HepG2 (cell line): ENCODE measurements around the gene SUDS3. TPM values are rescaled to one million over a fixed set of nuclear protein-coding genes. Genes with fewer than 3 reads are reported as not detected.

Source experiments
- CEBPG ChIP-seq: IDR thresholded peaks from 2 replicates; pipeline ENCODE4 v1.6.1; 2016
- EED ChIP-seq: sonication (generic); formaldehyde crosslinking; IDR thresholded peaks from 2 replicates; pipeline ENCODE4 v1.5.0; 2020; ENCODE audit warnings: mild to moderate bottlenecking, missing genetic modification reagents
- FOXJ3 ChIP-seq: sonication (generic); formaldehyde crosslinking; IDR thresholded peaks from 2 replicates; pipeline ENCODE4 v1.4.0; 2020; ENCODE audit warnings: missing genetic modification reagents, mild to moderate bottlenecking, borderline replicate concordance
- KIAA2018 ChIP-seq: sonication (generic); formaldehyde crosslinking; IDR thresholded peaks from 2 replicates; pipeline ENCODE4 v1.5.0; 2020; ENCODE audit warnings: mild to moderate bottlenecking, missing genetic modification reagents, borderline replicate concordance
- MED1 ChIP-seq: sonication (generic); formaldehyde crosslinking; IDR thresholded peaks from 2 replicates; pipeline ENCODE4 v1.4.0; 2020; ENCODE audit warnings: missing genetic modification reagents
- MED13 ChIP-seq: sonication (generic); formaldehyde crosslinking; IDR thresholded peaks from 2 replicates; pipeline ENCODE4 v1.5.0; 2020; ENCODE audit warnings: missing genetic modification reagents
- MTA3 ChIP-seq: sonication (generic); formaldehyde crosslinking; IDR thresholded peaks from 2 replicates; pipeline ENCODE4 v1.4.0; 2020; ENCODE audit warnings: missing genetic modification reagents
- PRDM10 ChIP-seq: sonication (generic); formaldehyde crosslinking; IDR thresholded peaks from 2 replicates; pipeline ENCODE4 v1.4.0; 2020; ENCODE audit warnings: low read depth, missing genetic modification reagents
- TBX3 ChIP-seq: fragments of 450-650 bp; IDR thresholded peaks from 2 replicates; pipeline ENCODE4 v1.6.1; 2017; ENCODE audit warnings: antibody characterized with exemption, mild to moderate bottlenecking, inconsistent platforms, borderline replicate concordance
- ZBTB7B ChIP-seq: sonication (generic); formaldehyde crosslinking; IDR thresholded peaks from 2 replicates; pipeline ENCODE4 v1.4.0; 2020; ENCODE audit warnings: missing genetic modification reagents
- ZNF101 ChIP-seq: sonication (generic); formaldehyde crosslinking; IDR thresholded peaks from 2 replicates; pipeline ENCODE4 v1.4.0; 2020; ENCODE audit warnings: mild to moderate bottlenecking, low read depth, missing genetic modification reagents, borderline replicate concordance
- polyA plus RNA-seq, 8 experiments: library from polyadenylated mRNA; depleted of rRNA in 3 of 8; stranded (reverse) in 7 of 8; unstranded in 1 of 8; fragments of >200 nt; fragmentation: Illumina TruSeq in 4 of 8; extraction: Trizol in 4 of 8; gene quantifications; 2 replicates each; pipeline versions ENCODE4 v1.2.1 to v1.2.3, GENCODE V29; 2011 to 2016; ENCODE audit warnings: low read depth in 4 of 8, missing spikeins in 1 of 8, mixed read lengths in 1 of 8; ENCODE audit not compliant: insufficient read depth in 1 of 8
- total RNA-seq, 5 experiments: library from RNA; depleted of rRNA; stranded (reverse); fragments of >200 nt; fragmentation: Illumina TruSeq; extraction: Trizol; gene quantifications; 2 replicates each; pipeline ENCODE4 v1.2.3, GENCODE V29; 2016; ENCODE audit warnings: low read depth in 1 of 5
- TF ChIP-seq, protein P1 (sequence below): sonication (generic); formaldehyde crosslinking; IDR thresholded peaks from 2 replicates; pipeline ENCODE4 v1.4.0; 2020; ENCODE audit warnings: missing genetic modification reagents

SUDS3 gene
- total and polyA plus RNA-seq, 2 of the 13 experiments (the other 11 are each of a cell fraction or from before 2014, with no cell fraction given): 20.2 to 33.1 TPM

- TF ChIP-seq KIAA2018 (CRISPR knock-in tag): 0 out of 2 replicates have a peak, but pooled peaks have one; percentile 77
- TF ChIP-seq MTA3 (CRISPR knock-in tag): no peak
- TF ChIP-seq TBX3: 0 out of 2 replicates have a peak, but pooled peaks have one; percentile 7
- TF ChIP-seq FOXJ3 (CRISPR knock-in tag): no peak
- TF ChIP-seq ZBTB7B (CRISPR knock-in tag): peak; percentile 80; the same call in 1 of the 2 replicates
- TF ChIP-seq, protein P1, sequence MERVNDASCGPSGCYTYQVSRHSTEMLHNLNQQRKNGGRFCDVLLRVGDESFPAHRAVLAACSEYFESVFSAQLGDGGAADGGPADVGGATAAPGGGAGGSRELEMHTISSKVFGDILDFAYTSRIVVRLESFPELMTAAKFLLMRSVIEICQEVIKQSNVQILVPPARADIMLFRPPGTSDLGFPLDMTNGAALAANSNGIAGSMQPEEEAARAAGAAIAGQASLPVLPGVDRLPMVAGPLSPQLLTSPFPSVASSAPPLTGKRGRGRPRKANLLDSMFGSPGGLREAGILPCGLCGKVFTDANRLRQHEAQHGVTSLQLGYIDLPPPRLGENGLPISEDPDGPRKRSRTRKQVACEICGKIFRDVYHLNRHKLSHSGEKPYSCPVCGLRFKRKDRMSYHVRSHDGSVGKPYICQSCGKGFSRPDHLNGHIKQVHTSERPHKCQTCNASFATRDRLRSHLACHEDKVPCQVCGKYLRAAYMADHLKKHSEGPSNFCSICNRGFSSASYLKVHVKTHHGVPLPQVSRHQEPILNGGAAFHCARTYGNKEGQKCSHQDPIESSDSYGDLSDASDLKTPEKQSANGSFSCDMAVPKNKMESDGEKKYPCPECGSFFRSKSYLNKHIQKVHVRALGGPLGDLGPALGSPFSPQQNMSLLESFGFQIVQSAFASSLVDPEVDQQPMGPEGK (CRISPR knock-in tag): peak; percentile 84
- no peak for TF ChIP-seq ZNF101
- TF ChIP-seq MED1 (CRISPR knock-in tag): peak; percentile 70
- no peak for TF ChIP-seq EED
- no peak; the same call in 1 of the 2 replicates for TF ChIP-seq MED13 (CRISPR knock-in tag)
- no peak for TF ChIP-seq PRDM10 (CRISPR knock-in tag)
- no peak for TF ChIP-seq CEBPG (CRISPR knock-in tag)
Observed at GRCh38 chr12:118376089-118377020, at the start of gene SUDS3 (continued).
